ENCODE data around the gene KAZALD1.
A peak's percentile ranks its signal among the peaks of the same experiment; 100 is the strongest.

KAZALD1 gene

DNA sequence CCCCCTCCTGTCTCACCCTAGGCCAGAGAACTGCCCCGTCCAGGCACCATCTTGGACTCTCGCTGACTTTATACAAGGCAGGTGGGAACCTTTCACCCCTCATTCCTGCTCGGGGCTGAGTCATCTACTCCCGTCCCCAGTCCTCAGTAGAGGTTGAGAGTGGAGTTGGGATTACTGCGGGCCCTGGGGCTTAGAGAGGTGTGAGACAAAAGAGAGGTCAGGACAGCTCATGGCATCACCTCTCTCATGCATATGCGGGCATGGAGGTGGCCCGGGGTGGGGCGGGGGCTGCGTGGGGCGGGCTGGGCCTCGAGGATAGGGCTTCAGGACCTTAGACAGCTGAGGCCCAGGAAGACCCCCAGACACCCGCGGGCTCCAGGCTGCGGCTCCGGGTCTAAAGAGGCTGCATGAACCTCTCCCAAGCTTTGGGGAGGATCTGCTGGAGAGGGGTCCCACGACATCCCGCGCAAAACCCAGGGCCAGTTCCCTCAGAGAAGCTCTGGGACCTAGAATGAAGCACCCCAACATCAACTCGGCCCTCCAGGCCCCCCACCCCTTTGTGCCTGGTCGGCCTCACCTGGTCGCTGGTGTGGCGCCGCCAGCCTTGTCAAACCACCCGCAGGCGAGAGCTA is 31.2 kb upstream of the KAZALD1 start:
- CTCF ChIA-PET: interaction anchor here (0.6 to 6.9 kb wide), 15 partner anchors 10 to 1614 kb away, joined by 3 to 129 read pairs (median 4); partner anchors contain the start of gene LZTS2
- H3K4me3 ChIP-seq (ENCODE audit: low read depth, low read length): peak overlapping the region; percentile 33
- TF ChIP-seq ZBTB7A (tag by site-specific recombination; IDR thresholded peaks at IDR 0.05; ENCODE audit: low read depth): peak; percentile 54; the same call in 1 of the 2 replicates
- no peak for TF ChIP-seq ZNF555 (tag by site-specific recombination; conservative IDR thresholded peaks at IDR 0.05)
- TF ChIP-seq ZNF654 (tag by site-specific recombination; IDR thresholded peaks at IDR 0.05; ENCODE audit: low read depth): no peak
- TF ChIP-seq, protein P1, sequence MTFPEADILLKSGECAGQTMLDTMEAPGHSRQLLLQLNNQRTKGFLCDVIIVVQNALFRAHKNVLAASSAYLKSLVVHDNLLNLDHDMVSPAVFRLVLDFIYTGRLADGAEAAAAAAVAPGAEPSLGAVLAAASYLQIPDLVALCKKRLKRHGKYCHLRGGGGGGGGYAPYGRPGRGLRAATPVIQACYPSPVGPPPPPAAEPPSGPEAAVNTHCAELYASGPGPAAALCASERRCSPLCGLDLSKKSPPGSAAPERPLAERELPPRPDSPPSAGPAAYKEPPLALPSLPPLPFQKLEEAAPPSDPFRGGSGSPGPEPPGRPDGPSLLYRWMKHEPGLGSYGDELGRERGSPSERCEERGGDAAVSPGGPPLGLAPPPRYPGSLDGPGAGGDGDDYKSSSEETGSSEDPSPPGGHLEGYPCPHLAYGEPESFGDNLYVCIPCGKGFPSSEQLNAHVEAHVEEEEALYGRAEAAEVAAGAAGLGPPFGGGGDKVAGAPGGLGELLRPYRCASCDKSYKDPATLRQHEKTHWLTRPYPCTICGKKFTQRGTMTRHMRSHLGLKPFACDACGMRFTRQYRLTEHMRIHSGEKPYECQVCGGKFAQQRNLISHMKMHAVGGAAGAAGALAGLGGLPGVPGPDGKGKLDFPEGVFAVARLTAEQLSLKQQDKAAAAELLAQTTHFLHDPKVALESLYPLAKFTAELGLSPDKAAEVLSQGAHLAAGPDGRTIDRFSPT (tag by site-specific recombination; IDR thresholded peaks at IDR 0.05): no peak
- peak; percentile 76 for TF ChIP-seq ZNF335 (tag by site-specific recombination; conservative IDR thresholded peaks at IDR 0.05)
- TF ChIP-seq PRDM1 (tag by site-specific recombination; IDR thresholded peaks at IDR 0.05): 0 out of 2 replicates have a peak, but pooled peaks have one; percentile 38
- TF ChIP-seq ZBTB20 (tag by site-specific recombination; IDR thresholded peaks at IDR 0.05): no peak
- TF ChIP-seq PATZ1 (tag by site-specific recombination; IDR thresholded peaks at IDR 0.05): no peak

GRCh38 chr10:101031128-101031795 is 30.5 kb upstream of the KAZALD1 start, which contains the start of the genes PDZD7 and SFXN3:
Gene PDZD7 (minus strand): TSS chr10:101031129. CDS start chr10:101030219, 910 bp downstream.
Gene SFXN3 (plus strand): TSS chr10:101031234. CDS start chr10:101034695, 3,461 bp downstream.
- ChIA-PET POLR2A (interaction anchor here (1.0 to 2.6 kb wide), 8 partner anchors 9 to 119 kb away, joined by 3 to 29 read pairs (median 8); partner anchors contain the start of genes KAZALD1 and SLF2), CTCF (interaction anchor here (0.6 to 6.9 kb wide), 15 partner anchors 10 to 1613 kb away, joined by 3 to 129 read pairs (median 3); partner anchors contain the start of gene LZTS2)
- peaks cover 20% of the 10 kb centered on the region for H3K4me1 ChIP-seq (ENCODE audit: control insufficient read depth, insufficient read depth, low read length)
- H3K36me3 ChIP-seq (ENCODE audit: control insufficient read depth in 2 of 2, insufficient read depth in 1 of 2, low read length in 2 of 2): peaks cover 0 to 7% of the 10 kb centered on the region in 2 experiments; a peak in 1 of 3 replicates
- H3K27ac ChIP-seq (ENCODE audit: extremely low read depth, low read depth, low read length): peak within 1 kb of the TSS; percentile 64
- H3K9me3 ChIP-seq (ENCODE audit: control insufficient read depth, insufficient read depth, low read depth, low read length): no peaks in the 10 kb centered on the region
- H3K4me3 ChIP-seq (ENCODE audit: low read depth, low read length): peak within 1 kb of the TSS; percentile 45
- TF ChIP-seq ZNF248 (tag by site-specific recombination; IDR thresholded peaks at IDR 0.05): no peak
- TF ChIP-seq ZNF548 (tag by site-specific recombination; IDR thresholded peaks at IDR 0.05): no peak
- no peak for TF ChIP-seq ZFP41 (tag by site-specific recombination; IDR thresholded peaks at IDR 0.05; ENCODE audit: borderline replicate concordance)
- TF ChIP-seq, protein P1 (tag by site-specific recombination; IDR thresholded peaks at IDR 0.05): peak; percentile 66; the same call in 1 of the 2 replicates
- TF ChIP-seq ZBTB8A (tag by site-specific recombination; IDR thresholded peaks at IDR 0.05): no peak
- TF ChIP-seq GLIS2 (tag by site-specific recombination; IDR thresholded peaks at IDR 0.05): peak; percentile 69; the same call in 1 of the 2 replicates
- no peak for TF ChIP-seq BCL6B (tag by site-specific recombination; IDR thresholded peaks at IDR 0.05)
- no peak for TF ChIP-seq ZNF670 (tag by site-specific recombination; IDR thresholded peaks at IDR 0.05; ENCODE audit: low read depth)
- no peak for TF ChIP-seq ZNF423 (tag by site-specific recombination; IDR thresholded peaks at IDR 0.05)
- no peak for TF ChIP-seq ZNF184 (tag by site-specific recombination; IDR thresholded peaks at IDR 0.05)
- TF ChIP-seq, protein P2, sequence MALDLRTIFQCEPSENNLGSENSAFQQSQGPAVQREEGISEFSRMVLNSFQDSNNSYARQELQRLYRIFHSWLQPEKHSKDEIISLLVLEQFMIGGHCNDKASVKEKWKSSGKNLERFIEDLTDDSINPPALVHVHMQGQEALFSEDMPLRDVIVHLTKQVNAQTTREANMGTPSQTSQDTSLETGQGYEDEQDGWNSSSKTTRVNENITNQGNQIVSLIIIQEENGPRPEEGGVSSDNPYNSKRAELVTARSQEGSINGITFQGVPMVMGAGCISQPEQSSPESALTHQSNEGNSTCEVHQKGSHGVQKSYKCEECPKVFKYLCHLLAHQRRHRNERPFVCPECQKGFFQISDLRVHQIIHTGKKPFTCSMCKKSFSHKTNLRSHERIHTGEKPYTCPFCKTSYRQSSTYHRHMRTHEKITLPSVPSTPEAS (tag by site-specific recombination; IDR thresholded peaks at IDR 0.05): no peak
- no peak for TF ChIP-seq ZFP69B (tag by site-specific recombination; IDR thresholded peaks at IDR 0.05)
- no peak for TF ChIP-seq ZNF155 (tag by site-specific recombination; IDR thresholded peaks at IDR 0.05)
- no peak for TF ChIP-seq ZNF324 (tag by site-specific recombination; IDR thresholded peaks at IDR 0.05)
- no peak for TF ChIP-seq MYNN (tag by site-specific recombination; IDR thresholded peaks at IDR 0.05; ENCODE audit: borderline replicate concordance)
- no peak for TF ChIP-seq ZNF37A (tag by site-specific recombination; IDR thresholded peaks at IDR 0.05)

More for the DNA sequence above, 31.2 kb upstream of the KAZALD1 start:
- POLR2A ChIA-PET: interaction anchor here (0.5 to 2.6 kb wide), 9 partner anchors 8 to 1097 kb away, joined by 3 to 29 read pairs (median 8); partner anchors contain the start of gene KAZALD1
- H3K9me3 ChIP-seq (ENCODE audit: control insufficient read depth, insufficient read depth, low read depth, low read length): no peaks in the 10 kb centered on the region
- H3K4me1 ChIP-seq (ENCODE audit: control insufficient read depth, insufficient read depth, low read length): peaks cover 20% of the 10 kb centered on the region
- H3K27ac ChIP-seq (ENCODE audit: extremely low read depth, low read depth, low read length): no peak overlapping the region
- H3K36me3 ChIP-seq (ENCODE audit: control insufficient read depth in 2 of 2, insufficient read depth in 1 of 2, low read length in 2 of 2): peaks cover 0 to 3% of the 10 kb centered on the region in 2 experiments; a peak in 1 of 3 replicates

Data from HEK293 (cell line).